Fibroblast of gingiva (primary cell): Measurements from ENCODE around the gene ATP1A1.

Source experiments
- DNase-seq: peaks from one replicate; pipeline ENCODE4 v3.0.0-alpha.2; 2011; ENCODE audit warnings: low read depth

The ATP1A1 gene

GRCh38 chr1:116415200-116415698, 42.2 kb downstream of the ATP1A1 start:
- DNase-seq, result no peak

DNA sequence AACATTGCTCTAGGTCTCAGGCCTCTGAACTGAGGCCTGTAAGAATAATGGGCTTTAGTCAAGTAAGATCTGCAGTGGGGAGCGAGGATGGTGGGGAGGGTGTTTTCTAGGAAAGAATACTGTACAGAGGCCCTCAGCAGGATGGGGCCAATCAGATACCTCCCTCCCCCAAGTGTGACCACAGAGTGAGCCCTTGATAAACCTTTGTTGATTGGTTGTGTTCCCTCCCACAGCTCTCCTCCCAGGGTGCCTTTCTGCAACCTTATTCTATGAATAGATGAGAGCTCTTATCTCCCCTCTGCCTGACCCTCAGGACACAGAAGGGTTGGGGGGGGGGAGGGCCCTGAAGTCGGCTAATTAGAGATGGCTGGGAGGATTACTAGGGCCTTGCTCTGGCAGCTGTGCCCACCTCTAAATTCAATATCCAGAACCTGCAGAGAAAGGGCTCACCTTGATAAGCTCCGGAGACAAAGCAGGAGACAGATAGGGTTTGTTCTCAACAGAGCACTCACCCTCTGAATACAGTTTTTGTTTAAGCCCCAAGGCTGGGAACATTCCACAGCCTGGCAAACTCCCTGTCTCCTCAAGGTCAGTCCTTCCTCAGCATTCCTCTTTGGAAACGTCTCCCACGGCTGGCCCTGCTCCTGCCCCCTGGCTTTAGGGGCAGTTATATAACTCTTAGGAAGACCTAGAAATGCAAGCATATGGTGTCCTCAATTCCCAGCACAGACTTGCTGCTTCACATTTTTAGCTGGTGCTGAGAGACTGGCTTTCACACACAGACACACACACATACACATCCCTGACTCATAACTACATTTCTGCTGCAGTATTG, 42.9 kb downstream of the ATP1A1 start:
- peak; percentile 12 for DNase-seq

- DNase-seq, result no peak
Measured at GRCh38 chr1:116416854-116417513, 43.9 kb downstream of the ATP1A1 start.

- DNase-seq, result no peak
Measured at GRCh38 chr1:116417678-116418077, 44.6 kb downstream of the ATP1A1 start.

- DNase-seq, result peak; percentile 86
Measured at GRCh38 chr1:116418091-116418830, 45.2 kb downstream of the ATP1A1 start.

GRCh38 chr1:116420417-116421200, 47.6 kb downstream of the ATP1A1 start:
- no peak for DNase-seq

DNA sequence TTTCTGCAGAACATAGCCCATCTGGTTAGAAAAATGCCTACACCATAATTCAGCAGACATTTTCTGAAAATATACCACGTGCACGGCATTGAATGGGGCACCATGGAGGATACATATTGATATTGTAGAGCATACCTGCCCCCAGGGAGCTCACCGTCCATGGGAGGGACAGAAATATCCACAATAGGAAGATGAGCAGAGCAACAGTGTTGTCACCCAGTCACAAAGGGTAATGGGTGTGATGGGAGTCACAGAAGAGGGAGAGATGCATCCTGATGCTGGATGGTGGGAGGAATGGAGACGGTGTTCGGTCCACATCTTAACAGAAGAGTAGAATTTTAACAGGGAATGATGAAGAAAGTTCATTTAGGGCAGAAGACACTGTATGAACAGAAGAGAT, 51.4 kb downstream of the ATP1A1 start:
- DNase-seq, result no peak

DNA sequence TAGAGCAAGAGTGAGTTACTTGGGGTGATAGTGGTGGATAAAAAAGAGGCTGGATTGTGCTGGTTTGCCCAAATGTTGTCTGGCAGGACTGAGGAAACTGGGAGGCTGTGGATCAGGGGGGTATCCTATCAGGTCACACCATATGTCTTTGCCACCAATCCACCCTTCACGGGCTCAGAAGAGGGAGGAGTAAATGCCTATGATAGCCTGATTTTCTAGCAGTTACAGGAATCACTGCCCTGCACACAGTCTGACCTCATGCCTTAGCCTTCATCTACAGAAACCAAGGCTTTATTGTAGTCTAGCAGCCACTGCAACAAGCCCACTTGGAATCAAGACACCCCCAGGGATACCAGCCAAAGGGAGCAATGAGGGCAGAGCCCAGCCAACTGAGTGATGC, 51.8 kb downstream of the ATP1A1 start:
- DNase-seq, result no peak

DNA sequence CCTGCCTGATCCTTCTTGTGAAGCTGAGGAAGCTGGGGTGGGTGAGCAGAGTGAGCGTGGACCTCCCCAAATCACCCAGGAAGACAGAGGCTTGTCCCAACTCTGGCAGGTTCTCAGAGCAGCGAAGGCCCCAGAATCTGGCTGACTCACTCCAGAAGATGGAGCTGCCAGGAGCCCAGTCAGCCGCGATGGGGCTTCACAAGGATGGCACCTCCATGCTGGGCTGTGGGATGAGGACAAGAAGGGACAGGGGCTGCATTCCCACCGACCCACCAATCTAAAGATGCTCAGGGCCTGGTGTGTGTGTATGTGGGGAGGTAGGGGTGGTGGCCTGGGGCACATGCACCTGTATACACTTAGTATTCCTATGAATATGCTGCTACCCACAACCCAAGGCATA, 52.9 kb downstream of the ATP1A1 start:
- DNase-seq, result no peak

- no peak for DNase-seq
Measured at GRCh38 chr1:116426401-116426800, 53.4 kb downstream of the ATP1A1 start.

GRCh38 chr1:116428576-116428975, 55.5 kb downstream of the ATP1A1 start:
- DNase-seq, result no peak

DNA sequence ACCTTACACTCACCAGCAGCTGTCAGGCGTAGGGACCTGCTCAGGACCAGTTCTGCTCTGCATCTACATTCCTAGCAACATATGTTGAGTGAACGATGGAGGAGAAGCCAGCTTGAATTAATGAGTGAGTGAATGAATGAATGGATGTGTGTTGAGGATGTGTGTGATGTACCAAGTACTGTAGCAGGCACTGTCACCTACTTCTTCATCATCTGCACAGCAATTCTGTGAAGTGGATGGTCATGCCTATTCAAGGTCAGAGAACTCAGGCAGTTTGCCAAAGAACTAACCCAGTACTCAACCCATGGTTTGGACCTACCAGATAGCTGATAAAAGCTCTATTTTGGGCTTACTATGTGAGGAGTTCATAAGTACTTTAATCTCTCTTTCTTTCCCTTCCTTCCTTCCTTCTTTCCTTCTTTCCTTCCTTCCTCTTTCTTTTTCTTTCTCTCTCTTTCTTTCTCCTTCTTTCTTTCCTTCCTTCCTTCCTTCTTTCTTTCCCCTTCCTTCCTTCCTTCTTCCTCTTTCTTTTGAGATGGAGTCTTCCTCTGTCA, 56.9 kb downstream of the ATP1A1 start:
- DNase-seq, result no peak

DNA sequence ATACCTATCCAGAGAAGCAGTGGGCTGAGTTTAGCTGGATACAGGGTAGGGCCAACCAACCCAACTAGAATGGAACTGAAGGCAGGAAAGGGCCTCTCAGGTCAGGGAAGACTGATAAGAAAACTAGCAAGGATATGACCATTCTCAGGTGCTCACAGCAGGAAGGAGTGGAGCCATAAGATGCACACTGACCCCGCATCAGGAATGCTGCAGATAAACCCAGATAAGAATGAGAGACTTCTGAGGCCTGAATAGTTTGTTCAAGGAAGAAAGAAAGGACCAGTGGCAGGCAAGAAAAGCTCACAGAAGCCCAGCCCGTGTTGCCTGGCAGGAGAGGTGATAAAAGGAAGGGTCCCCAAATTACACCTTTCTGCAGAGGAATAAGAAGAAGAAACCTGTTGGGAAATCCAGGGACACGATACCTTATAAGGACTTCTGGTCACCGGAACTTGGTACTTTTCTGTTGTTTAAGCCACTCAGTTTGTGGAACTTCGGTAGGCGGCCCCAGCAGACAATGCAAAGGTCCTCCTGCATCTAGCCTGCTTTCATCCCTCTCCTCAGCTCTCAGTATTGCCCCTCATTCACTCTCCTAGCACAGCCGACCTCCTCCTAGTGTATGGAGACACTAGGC, 58.9 kb downstream of the ATP1A1 start:
- DNase-seq, result no peak

GRCh38 chr1:116432655-116433265, 59.7 kb downstream of the ATP1A1 start:
- DNase-seq, result peak; percentile 12

- peak; percentile 51 for DNase-seq
Measured at GRCh38 chr1:116433275-116434257, 60.5 kb downstream of the ATP1A1 start.

- DNase-seq, result no peak
Measured at GRCh38 chr1:116434849-116435248, 61.8 kb downstream of the ATP1A1 start.

DNA sequence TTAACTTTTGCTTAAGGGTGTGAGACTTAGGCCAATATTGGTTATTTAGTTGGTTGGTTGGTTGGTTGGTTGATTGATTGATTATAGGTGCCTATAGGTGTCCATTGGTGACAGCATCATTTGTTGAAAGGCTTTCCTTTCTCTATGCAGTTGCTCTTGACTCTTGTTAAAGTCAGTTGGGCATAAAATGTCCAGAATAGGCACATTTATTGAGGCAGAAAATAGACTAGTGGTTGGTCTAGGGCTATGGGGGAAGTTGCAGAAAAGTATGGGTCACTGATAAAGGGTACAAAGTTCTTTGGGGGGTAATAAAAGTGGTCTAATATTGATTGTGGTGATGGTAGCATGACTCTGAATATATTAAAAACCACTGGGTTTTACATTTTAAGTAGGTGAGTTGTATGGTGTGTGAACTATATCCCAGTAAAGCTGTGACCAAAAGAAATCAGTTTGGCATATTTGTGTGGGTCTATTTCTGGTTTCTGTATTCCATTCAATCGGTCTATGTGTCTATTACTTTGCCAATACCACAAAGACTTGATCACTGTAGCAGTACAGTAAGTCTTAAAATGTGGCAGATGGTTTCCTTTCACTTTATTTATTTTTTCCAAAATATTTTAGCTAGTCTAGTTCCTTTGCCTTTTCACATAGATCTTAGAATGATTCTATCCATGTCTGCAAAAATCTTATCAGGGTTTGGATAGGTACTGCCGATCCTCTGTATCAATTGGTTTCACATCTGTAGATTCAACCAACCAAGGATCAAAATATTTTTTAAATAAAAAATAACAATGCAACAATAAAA, 63.0 kb downstream of the ATP1A1 start:
- DNase-seq, result no peak

DNA sequence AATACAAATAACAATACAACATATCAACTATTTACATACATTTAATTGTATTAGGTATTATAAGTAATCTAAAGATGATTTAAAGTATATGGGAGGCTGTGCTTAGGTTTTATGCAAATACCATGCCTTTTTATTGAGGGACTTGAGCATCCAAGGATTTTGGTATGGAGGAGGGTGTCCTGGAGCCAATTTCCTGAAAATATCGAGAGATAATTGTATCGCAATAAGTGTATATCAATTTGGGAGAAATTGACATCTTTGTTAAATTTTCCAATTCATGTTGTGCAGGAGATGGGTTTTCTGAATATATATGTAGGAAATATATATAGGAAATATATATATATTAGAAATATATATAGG, 63.5 kb downstream of the ATP1A1 start:
- DNase-seq, result no peak

DNA sequence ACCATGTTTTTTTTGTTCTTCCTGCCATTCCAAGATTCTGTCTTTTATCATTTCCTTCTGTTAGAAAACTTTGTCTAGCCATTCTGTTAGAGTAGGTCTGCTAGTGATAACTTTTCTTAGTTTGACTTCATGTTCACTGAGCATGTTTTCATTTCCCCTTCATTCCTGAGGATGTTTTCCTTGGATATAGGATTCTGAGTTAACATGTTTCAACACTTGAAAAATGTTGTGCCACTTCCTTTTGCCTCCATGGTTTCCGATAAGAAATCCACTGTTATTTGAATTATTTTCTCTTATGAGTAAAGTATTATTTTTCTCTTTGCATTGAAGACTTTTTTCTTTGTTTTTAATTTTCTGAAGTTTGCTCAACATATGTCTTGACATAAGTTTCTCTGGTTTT, 66.7 kb downstream of the ATP1A1 start:
- no peak for DNase-seq
